Fibroblast of skin of left biceps (primary cell): ENCODE results near the gene CD70.
"Not testable (repeated sequence)": the region's sequence is repeated elsewhere in the genome, so short reads cannot be mapped to it uniquely, and the experiment has no call there.

Source experiments
- DNase-seq, 2 experiments: peaks; one replicate each; pipeline ENCODE4 v3.0.0-alpha.2; 2013; ENCODE audit warnings: low read depth in 2 of 2

Gene CD70

GRCh38 chr19:6590827-6591319, at the start of gene CD70:
TSS of gene CD70 (minus strand) at chr19:6591150. CDS start at chr19:6591002, 148 bp downstream.
- no peak for DNase-seq

DNA sequence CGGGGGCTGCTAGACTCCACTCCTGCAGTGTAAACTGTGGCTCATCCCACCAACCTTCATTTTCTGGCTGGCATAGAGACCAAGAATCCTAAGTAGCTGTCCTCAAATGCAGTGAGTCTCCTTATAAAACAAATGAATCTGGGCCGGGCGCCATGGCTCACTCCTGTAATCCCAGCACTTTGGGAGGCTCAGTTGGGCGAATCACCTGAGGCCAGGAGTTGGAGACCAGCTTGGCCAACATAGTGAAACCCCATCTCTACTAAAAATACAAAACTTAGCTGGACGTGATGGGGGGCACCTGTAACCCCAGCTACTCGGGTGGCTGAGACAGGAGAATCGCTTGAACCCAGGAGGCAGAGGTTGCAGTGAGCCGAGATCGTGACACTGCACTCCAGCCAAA, 49.4 kb upstream of the CD70 start:
- DNase-seq, result not testable (repeated sequence)

DNA sequence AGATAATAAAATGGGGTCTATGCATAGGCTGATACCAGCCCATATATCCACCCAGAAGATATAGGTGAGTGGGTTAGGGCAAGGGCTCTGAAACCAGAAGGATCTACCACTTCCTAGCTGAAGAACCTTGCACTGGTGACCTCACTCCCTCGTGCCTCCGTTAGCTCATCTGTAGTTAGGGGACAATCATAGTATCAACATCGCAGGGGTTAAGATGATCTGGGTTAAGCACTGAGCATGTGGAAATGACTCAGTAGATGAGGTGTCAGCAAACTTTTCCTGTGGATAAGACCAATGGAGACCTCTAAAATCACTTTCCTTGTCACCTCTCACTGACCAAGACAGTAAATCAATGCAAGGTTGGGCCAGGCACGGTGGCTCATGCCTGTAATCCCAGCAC, 48.5 kb upstream of the CD70 start:
- DNase-seq, result no peak

- not testable (repeated sequence) for DNase-seq
Observed at GRCh38 chr19:6633456-6633813, 42.5 kb upstream of the CD70 start.

- peak in 1 of 2 experiments; percentile 19 for DNase-seq
Observed at GRCh38 chr19:6632747-6633455, 42.0 kb upstream of the CD70 start.

- peak in 1 of 2 experiments; percentile 37 for DNase-seq
Observed at GRCh38 chr19:6632002-6632621, 41.2 kb upstream of the CD70 start.

GRCh38 chr19:6626764-6627163, 35.8 kb upstream of the CD70 start:
- DNase-seq, result no peak

DNA sequence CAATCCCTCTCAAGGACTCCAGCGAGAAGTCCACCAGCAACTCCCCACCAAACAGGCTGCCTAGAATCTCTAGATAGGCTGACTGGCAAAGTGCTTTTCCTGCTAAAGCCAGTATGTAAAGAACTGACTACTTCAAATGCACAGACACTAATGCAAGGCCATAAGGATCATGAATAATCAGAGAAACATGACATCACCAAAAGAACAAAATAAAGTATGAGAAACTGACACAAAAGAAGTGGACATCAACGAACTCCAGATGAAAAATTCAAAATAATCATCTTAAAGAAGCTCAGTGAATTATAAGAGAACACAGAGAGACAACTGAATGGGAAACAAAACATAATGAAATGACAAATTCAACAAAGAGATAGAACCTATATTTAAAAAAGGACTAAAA, 26.4 kb upstream of the CD70 start:
- no peak for DNase-seq

DNA sequence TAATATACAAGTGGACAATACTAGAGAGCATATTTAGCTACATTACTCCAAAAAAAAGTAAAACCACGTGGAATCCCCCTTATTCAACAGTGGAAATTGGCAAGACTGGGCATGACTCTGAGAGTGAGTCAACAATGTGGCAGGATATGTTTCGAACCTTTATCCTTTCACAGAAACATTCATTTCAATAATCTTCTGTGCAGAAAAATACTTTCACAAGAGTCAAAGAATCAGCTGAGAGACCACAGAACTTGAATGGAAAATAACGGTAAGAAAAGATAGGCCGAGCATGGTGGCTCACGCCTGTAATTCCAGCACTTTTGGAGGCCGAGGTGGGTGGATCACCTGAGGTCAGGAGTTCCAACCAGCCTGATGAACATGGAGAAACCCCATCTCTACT, 25.1 kb upstream of the CD70 start:
- no peak for DNase-seq

DNA sequence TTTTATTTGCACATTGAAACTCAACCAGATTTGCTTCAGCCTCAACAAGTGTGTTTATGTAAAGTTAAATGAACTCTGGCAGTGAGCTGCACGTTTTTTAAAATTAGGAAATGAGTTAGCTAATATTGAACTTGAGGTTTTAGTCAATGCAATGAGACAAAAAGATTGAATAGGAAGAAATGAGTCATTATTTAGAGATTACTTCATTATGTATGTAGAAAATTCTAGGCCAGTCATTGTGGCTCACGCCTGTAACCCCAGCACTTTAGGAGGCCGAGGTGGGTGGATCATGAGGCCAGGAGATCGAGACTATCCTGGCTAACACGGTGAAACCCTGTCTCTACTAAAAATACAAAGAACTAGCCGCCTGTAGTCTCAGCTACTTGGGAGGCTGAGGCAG, 22.8 kb upstream of the CD70 start:
- DNase-seq, result peak in 1 of 2 experiments; percentile 26

DNA sequence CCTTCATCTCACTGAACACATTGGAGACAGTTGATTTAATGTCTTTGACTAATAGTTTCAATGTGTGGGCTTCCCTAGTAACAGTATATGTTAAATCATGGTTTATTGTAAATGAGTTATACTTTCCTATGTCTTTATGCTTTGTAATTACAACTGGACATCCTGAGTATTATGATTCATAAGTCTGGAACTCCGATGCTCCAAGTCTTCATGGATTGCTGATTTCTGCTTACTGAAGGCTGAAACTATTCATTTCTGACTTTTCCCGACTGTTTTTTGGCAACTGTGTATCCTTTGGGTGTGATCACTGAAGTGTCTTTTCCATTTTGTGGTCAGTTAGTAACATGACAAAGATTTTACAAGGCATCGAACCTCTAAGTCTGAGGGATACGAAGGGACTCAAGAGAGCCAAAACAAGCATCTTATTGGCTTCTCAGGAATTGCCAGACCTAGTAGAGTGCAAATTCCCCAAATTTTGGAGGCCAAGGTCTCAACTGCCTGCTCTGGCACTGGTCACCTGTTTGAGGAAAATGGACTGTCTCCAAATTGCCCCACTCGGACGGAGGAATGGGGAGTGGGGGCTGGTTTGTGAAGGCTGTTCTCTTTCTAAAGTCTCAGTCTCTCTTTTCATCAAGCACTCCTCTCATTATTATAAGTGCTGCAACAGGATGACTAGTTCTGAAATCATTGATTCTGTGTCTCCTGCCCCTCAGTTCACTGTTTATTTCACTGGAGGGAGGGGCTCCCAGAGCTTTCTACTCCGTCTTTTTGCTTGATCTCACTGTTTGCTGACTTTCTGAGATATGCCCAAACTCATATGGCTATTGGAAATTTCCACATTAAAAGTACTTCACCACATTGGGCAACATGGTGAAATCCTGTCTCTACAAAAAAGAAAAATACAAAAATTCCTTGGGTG, 20.2 kb upstream of the CD70 start:
- peak; percentile 99 for DNase-seq

- no peak for DNase-seq
Observed at GRCh38 chr19:6608940-6609339, 18.0 kb upstream of the CD70 start.

DNA sequence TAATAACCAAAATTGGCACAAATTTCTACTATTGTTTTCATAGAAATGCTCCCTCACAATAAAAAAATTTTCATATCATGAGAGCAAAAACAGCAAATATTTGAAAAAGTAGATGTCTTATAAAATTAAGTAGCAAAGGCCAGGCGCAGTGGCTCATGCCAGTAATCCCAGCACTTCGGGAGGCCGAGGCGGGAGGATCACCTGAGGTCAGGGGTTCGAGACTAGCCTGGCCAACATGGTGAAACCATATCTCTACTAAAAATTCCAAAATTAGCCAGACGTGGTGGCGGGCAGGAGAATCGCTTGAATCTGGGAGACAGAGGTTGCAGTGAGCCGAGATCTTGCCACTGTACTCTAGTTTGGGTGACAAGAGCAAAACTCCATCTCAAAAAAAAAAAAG, 17.2 kb upstream of the CD70 start:
- DNase-seq, result not testable (repeated sequence)

GRCh38 chr19:6606276-6607070, 15.5 kb upstream of the CD70 start:
- not testable (repeated sequence) for DNase-seq

DNA sequence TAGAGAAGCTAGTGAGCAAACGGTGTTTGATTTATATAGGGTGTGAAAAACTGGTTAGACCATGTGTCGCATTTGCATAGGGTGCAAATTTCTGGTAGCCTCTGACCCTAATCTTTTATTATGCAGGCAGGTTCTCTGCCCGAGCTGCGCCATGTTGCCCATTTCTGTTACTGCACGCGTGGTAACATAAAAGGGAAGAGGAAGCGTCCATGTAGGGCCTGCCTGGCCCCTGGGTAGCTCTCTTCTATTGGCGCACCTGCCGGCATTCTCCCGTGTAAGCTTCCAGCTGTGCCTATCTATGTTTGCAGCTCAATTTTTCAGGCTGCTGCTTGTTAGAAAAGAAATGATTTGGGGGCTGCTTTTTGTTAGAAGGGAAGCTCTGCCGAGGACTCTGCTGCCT, 14.0 kb upstream of the CD70 start:
- no peak for DNase-seq

GRCh38 chr19:6602729-6603114, 11.8 kb upstream of the CD70 start:
- no peak for DNase-seq

DNA sequence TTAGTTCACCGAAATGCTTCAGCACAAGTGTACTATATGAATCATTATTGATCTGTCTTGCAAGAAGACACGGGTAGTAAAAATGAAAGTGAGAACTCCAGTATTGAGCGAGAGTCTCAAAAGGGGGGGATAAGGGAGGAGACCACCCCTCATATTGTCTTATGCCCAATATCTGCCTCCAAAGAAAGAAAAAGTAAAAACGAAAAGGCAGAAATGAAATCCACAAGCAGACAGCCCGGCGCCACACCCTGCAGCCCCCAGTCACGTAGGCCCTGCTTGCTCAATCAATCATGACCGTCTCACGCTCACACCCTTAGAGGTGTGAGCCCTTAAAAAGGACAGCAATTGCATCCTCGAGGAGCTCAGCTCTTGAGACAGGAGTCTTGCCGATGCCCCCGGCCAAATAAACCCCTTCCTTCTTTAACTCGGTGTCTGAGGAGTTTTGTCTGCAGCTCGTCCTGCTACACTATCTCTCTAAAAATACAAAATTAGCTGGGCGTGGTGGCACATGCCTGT, 10.6 kb upstream of the CD70 start:
- not testable (repeated sequence) for DNase-seq

DNA sequence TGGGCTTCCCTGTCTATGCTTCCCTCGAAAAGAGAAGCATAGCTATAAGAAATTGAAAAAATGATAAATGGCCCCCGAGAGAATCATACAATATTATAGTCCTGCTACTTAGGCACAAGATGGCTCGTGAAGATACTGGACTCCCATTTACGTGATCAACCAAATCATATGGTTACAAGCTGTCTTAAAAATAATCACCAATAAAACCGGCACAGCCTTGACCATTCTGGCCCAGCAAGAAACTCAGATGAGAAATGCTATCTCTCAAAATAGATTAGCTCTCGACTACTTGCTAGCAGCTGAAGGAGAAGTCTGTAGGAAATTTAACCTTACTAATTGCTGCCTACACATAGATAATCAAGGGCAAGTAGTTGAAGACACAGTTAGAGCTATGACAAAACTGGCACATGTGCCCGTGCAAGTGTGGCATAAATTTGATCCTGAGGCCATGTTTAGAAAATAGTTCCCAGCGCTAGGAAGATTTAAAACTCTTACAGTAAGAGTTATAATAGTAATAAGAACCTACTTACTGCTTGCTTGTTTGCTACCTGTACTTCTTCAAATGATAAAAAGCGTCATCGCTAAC, 10.1 kb upstream of the CD70 start:
- not testable (repeated sequence) for DNase-seq

- no peak for DNase-seq
Observed at GRCh38 chr19:6599866-6600454, 9.0 kb upstream of the CD70 start.

- not testable (repeated sequence) for DNase-seq
Observed at GRCh38 chr19:6598254-6598892, 7.4 kb upstream of the CD70 start.
